Stomach (tissue), 9 donors: Measurements from ENCODE around the gene CRYBG2. TPM values are rescaled to one million over a fixed set of nuclear protein-coding genes. Genes with fewer than 3 reads are reported as not detected.
A peak's percentile ranks its signal among the peaks of the same experiment; 100 is the strongest.

Experiments
- DNase-seq, 2 donors: peaks; one replicate each; pipeline versions ENCODE4 v3.0.0 to v3.0.0-alpha.2; 2013 to 2019
- H3K27ac ChIP-seq, 5 donors: fragments of 200-600 bp in 4 of 5; sonication (generic) in 4 of 5; one replicate each; pipeline ENCODE4 v1.5.1; 2013 to 2019; ENCODE audit warnings: mild to moderate bottlenecking in 1 of 5, moderate library complexity in 1 of 5
- H3K27me3 ChIP-seq, 3 donors: fragments of 200-600 bp; sonication (generic); one replicate each; pipeline ENCODE4 v1.5.1; 2017 to 2019; ENCODE audit warnings: mixed run types in 1 of 3
- H3K36me3 ChIP-seq, 4 donors: fragments of 200-600 bp; sonication (generic); 1 replicate in 3 of 4; 2 replicates in 1 of 4; pipeline ENCODE4 v1.5.1; 2016 to 2019
- H3K4me1 ChIP-seq, 4 donors: fragments of 200-600 bp; sonication (generic); one replicate each; pipeline ENCODE4 v1.5.1; 2016 to 2019
- H3K4me3 ChIP-seq, 4 donors: fragments of 200-600 bp; sonication (generic) in 3 of 4; one replicate each; pipeline ENCODE4 v1.5.1; 2016 to 2019; ENCODE audit warnings: mild to moderate bottlenecking in 1 of 4
- H3K9me3 ChIP-seq, 4 donors: fragments of 200-600 bp; sonication (generic); one replicate each; pipeline ENCODE4 v1.5.1; 2016 to 2019
- CTCF ChIP-seq, 7 experiments: fragments of 450-650 bp in 4 of 7; fragments of 200-600 bp in 3 of 7; sonication (generic) in 3 of 7; IDR thresholded peaks; one replicate each; pipeline ENCODE4 v1.5.1; 2016 to 2019; ENCODE audit warnings: antibody characterized with exemption in 7 of 7, control low read depth in 2 of 7, mild to moderate bottlenecking in 1 of 7
- EP300 ChIP-seq: sonication (generic); formaldehyde crosslinking; IDR thresholded peaks from one replicate; pipeline ENCODE4 v1.6.1; 2017; ENCODE audit warnings: antibody characterized with exemption
- POLR2A ChIP-seq, 4 donors: fragments of 450-650 bp; IDR thresholded peaks; one replicate each; pipeline ENCODE4 v1.6.1; 2016; ENCODE audit warnings: antibody characterized with exemption in 4 of 4, control low read depth in 2 of 4, mild to moderate bottlenecking in 1 of 4, moderate library complexity in 1 of 4
- POLR2AphosphoS5 ChIP-seq, 3 donors: sonication (generic); formaldehyde crosslinking; IDR thresholded peaks; one replicate each; pipeline ENCODE4 v1.6.1; 2016; ENCODE audit warnings: antibody characterized with exemption in 3 of 3
- WGBS, 5 donors: extraction: QIAGEN DNeasy Blood & Tissue Kit in 3 of 5; methylation state at CpG; one replicate each; pipeline versions ENCODE4 v1.1.5 to v1.1.7; 2013 to 2018; 5-methylcytosine and 5-hydroxymethylcytosine counted together
- intact Hi-C: fragments of 100-400 bp; cut with DNase I; formaldehyde crosslinking; loops from one replicate; pipeline ENCODE4 v1.15.1; 2023; ENCODE audit warnings: low total_unique reads
- polyA plus RNA-seq, 3 donors: library from polyadenylated mRNA; stranded (reverse); fragments of 200-250 nt; gene quantifications; one replicate each; pipeline ENCODE4 v1.2.3, GENCODE V29; 2013
- total RNA-seq, 5 donors: library from RNA; depleted of rRNA; stranded (reverse); fragments of >200 nt; gene quantifications; one replicate each; pipeline versions ENCODE4 v1.1.0 to v1.2.3, GENCODE V29; 2014 to 2016
- donor health status: healthy with polysubstance abuse.
- donor health status: Bipolar disorder and iron deficiency.
- donor health status: healthy.

CRYBG2 gene
- total and polyA plus RNA-seq, 8 donors = 0.15 to 66.8 (median 3.2) TPM

GRCh38 chr1:26277261-26277661, 76.7 kb downstream of the CRYBG2 start:
- no peak for TF ChIP-seq CTCF (IDR thresholded peaks at IDR 0.05)
- TF ChIP-seq POLR2AphosphoS5 (IDR thresholded peaks at IDR 0.05) = peak in 2 of 3 donors; percentile 42 to 48
- no peak for TF ChIP-seq POLR2A (IDR thresholded peaks at IDR 0.05)
- no peak for TF ChIP-seq EP300
- peaks cover 57 to 69% (median 65%) of the 10 kb centered on the region in 4 donors for H3K4me1 ChIP-seq
- H3K27ac ChIP-seq = peak overlapping the region; percentile 93 to 100 (median 98)
- H3K27me3 ChIP-seq = no peaks in the 10 kb centered on the region
- 33 to 65% (median 47%) methylated on average over 3 of the region's 3 CpGs for WGBS, 5 donors
- H3K9me3 ChIP-seq = no peaks in the 10 kb centered on the region
- DNase-seq = peak; percentile 31 to 78
- intact Hi-C loops = no loop called here
- H3K4me3 ChIP-seq = no peak overlapping the region
- peaks cover 0 to 21% (median 15%) of the 10 kb centered on the region in 4 donors for H3K36me3 ChIP-seq

GRCh38 chr1:26276432-26276838, 77.5 kb downstream of the CRYBG2 start:
- 47 to 57% (median 55%) methylated on average over 2 of the region's 2 CpGs for WGBS, 5 donors
- Histone ChIP-seq H3K36me3 (peaks cover 0 to 21% (median 17%) of the 10 kb centered on the region in 4 donors), H3K4me1 (peaks cover 53 to 60% (median 57%) of the 10 kb centered on the region in 4 donors), H3K4me3 (no peak overlapping the region), H3K27me3 (no peaks in the 10 kb centered on the region), H3K27ac (peak overlapping the region; percentile 69 to 100 (median 97)), H3K9me3 (no peaks in the 10 kb centered on the region)
- intact Hi-C loops = no loop called here
- TF ChIP-seq POLR2A (IDR thresholded peaks at IDR 0.05) (no peak), CTCF (IDR thresholded peaks at IDR 0.05) (no peak), POLR2AphosphoS5 (IDR thresholded peaks at IDR 0.05) (no peak)
- DNase-seq = no peak

GRCh38 chr1:26275580-26276431, 78.1 kb downstream of the CRYBG2 start:
- peak overlapping the region; percentile 69 to 100 (median 97) for H3K27ac ChIP-seq
- no peaks in the 10 kb centered on the region for H3K9me3 ChIP-seq
- TF ChIP-seq CTCF (IDR thresholded peaks at IDR 0.05) (peak in 5 of 7 experiments; percentile 81 to 96 (median 82)), POLR2A (IDR thresholded peaks at IDR 0.05) (no peak), POLR2AphosphoS5 (IDR thresholded peaks at IDR 0.05) (peak in 2 of 3 donors; percentile 66 to 88), EP300 (no peak)
- intact Hi-C loops = no loop called here
- DNase-seq = peak; percentile 87 to 93
- H3K4me3 ChIP-seq = no peak overlapping the region
- no peaks in the 10 kb centered on the region for H3K27me3 ChIP-seq
- H3K4me1 ChIP-seq = peaks cover 47 to 54% (median 51%) of the 10 kb centered on the region in 4 donors
- WGBS, 5 donors = 16 to 29% (median 22%) methylated on average over 3 of the region's 3 CpGs
- H3K36me3 ChIP-seq = peaks cover 0 to 26% (median 20%) of the 10 kb centered on the region in 4 donors

- peak in 1 of 2 donors; percentile 19 for DNase-seq
- H3K27ac ChIP-seq = peak overlapping the region in 4 of 5 donors; percentile 93 to 100 (median 98)
- no peak overlapping the region for H3K4me3 ChIP-seq
- H3K36me3 ChIP-seq = peaks cover 5 to 35% (median 29%) of the 10 kb centered on the region in 4 donors
- TF ChIP-seq CTCF (IDR thresholded peaks at IDR 0.05) (no peak), POLR2A (IDR thresholded peaks at IDR 0.05) (no peak), EP300 (no peak), POLR2AphosphoS5 (IDR thresholded peaks at IDR 0.05) (no peak)
- 66 to 83% (median 80%) methylated on average over 11 of the region's 11 CpGs for WGBS, 5 donors
- H3K27me3 ChIP-seq = no peaks in the 10 kb centered on the region
- intact Hi-C loops = loop anchor here (5.0 kb wide), 1 partner anchor 47 kb away; no protein-coding TSS in a partner anchor
- no peaks in the 10 kb centered on the region for H3K9me3 ChIP-seq
- peaks cover 42 to 46% (median 44%) of the 10 kb centered on the region in 4 donors for H3K4me1 ChIP-seq
These were observed 79.0 kb downstream of the CRYBG2 start for GRCh38 chr1:26274801-26275425.
